Body of pancreas (tissue), 4 donors: Measurements from ENCODE around the gene GPRC6A. TPM values are rescaled to one million over a fixed set of nuclear protein-coding genes. Genes with fewer than 3 reads are reported as not detected.

Source experiments
- ATAC-seq: fragments of 150-250 bp; one replicate; pipeline ENCODE4 v1.9.1; 2016
- DNase-seq, 4 donors: peaks; one replicate each; pipeline ENCODE4 v3.0.0-alpha.2; 2019
- H3K27ac ChIP-seq, 4 donors: fragments of 200-600 bp; sonication (generic); 1 replicate in 3 of 4; 2 replicates in 1 of 4; pipeline versions ENCODE4 v1.5.1 to v1.6.1; 2016 to 2019; ENCODE audit warnings: mild to moderate bottlenecking in 1 of 4, mixed read lengths in 1 of 4, moderate library complexity in 1 of 4
- H3K27me3 ChIP-seq, 2 donors: fragments of 200-600 bp; sonication (generic); one replicate each; pipeline ENCODE4 v1.6.0; 2016; ENCODE audit warnings: mild to moderate bottlenecking in 1 of 2
- H3K36me3 ChIP-seq, 2 donors: fragments of 200-600 bp; sonication (generic); replicated peaks in 1 of 2; 2 replicates each; pipeline ENCODE4 v1.5.1; 2016; ENCODE audit warnings: low read depth in 2 of 2; ENCODE audit not compliant: insufficient read depth in 1 of 2
- H3K4me1 ChIP-seq: fragments of 200-600 bp; sonication (generic); one replicate; pipeline ENCODE4 v1.6.0; 2016
- H3K4me3 ChIP-seq, 2 donors: fragments of 200-600 bp; sonication (generic); 1 replicate in 1 of 2; 2 replicates in 1 of 2; pipeline ENCODE4 v1.5.1; 2016 to 2019
- H3K9me3 ChIP-seq, 3 donors: fragments of 200-600 bp; sonication (generic); 1 replicate in 2 of 3; 2 replicates in 1 of 3; pipeline ENCODE4 v1.5.1; 2016
- CTCF ChIP-seq, 7 experiments: fragments of 450-650 bp in 4 of 7; fragments of 200-600 bp in 3 of 7; sonication (generic) in 3 of 7; IDR thresholded peaks; one replicate each; pipeline ENCODE4 v1.5.1; 2016 to 2019; ENCODE audit warnings: antibody characterized with exemption in 7 of 7
- POLR2A ChIP-seq, 3 donors: fragments of 450-650 bp; IDR thresholded peaks; one replicate each; pipeline ENCODE4 v1.6.1; 2016; ENCODE audit warnings: antibody characterized with exemption in 3 of 3, mild to moderate bottlenecking in 2 of 3
- WGBS, 2 donors: methylation state at CpG; one replicate each; pipeline ENCODE4 v1.1.5; 2017; 5-methylcytosine and 5-hydroxymethylcytosine counted together
- intact Hi-C: fragments of 100-400 bp; cut with DNase I; formaldehyde crosslinking; loops from one replicate; pipeline ENCODE4 v1.15.1; 2023
- total RNA-seq, 2 donors: library from RNA; depleted of rRNA; stranded (reverse); fragments of >200 nt; gene quantifications; one replicate each; pipeline ENCODE4 v1.1.0, GENCODE V29; 2016

Gene GPRC6A
- total RNA-seq, 2 donors from 2014 or later: not detected

- no peak overlapping the region for H3K27ac ChIP-seq
- DNase-seq: no peak
- H3K36me3 ChIP-seq: no peaks in the 10 kb centered on the region
- no peak overlapping the region for H3K4me3 ChIP-seq
- no peaks in the 10 kb centered on the region for H3K9me3 ChIP-seq
- 80 to 87% methylated on average over 4 of the region's 4 CpGs for WGBS, 2 donors
- peaks cover 16% of the 10 kb centered on the region for H3K4me1 ChIP-seq
- no peak for ATAC-seq
- H3K27me3 ChIP-seq: peaks cover 0 to 12% of the 10 kb centered on the region in 2 donors
- TF ChIP-seq CTCF (IDR thresholded peaks at IDR 0.05) (no peak), POLR2A (IDR thresholded peaks at IDR 0.05) (no peak)
- intact Hi-C loops: no loop called here
Measured at GRCh38 chr6:116872771-116873170, 43.9 kb upstream of the GPRC6A start.

GRCh38 chr6:116866281-116866871, 37.5 kb upstream of the GPRC6A start:
- Histone ChIP-seq H3K36me3 (no peaks in the 10 kb centered on the region), H3K4me1 (no peaks in the 10 kb centered on the region), H3K4me3 (no peak overlapping the region), H3K27ac (no peak overlapping the region), H3K27me3 (no peaks in the 10 kb centered on the region), H3K9me3 (no peaks in the 10 kb centered on the region)
- intact Hi-C loops: no loop called here
- 87 to 94% methylated on average over 3 of the region's 3 CpGs for WGBS, 2 donors
- ATAC-seq (no peak), DNase-seq (no peak)
- TF ChIP-seq POLR2A (IDR thresholded peaks at IDR 0.05) (no peak), CTCF (IDR thresholded peaks at IDR 0.05) (no peak)

GRCh38 chr6:116859264-116859663, 30.4 kb upstream of the GPRC6A start:
- DNase-seq (no peak), ATAC-seq (no peak)
- no peak overlapping the region for H3K27ac ChIP-seq
- H3K27me3 ChIP-seq: no peaks in the 10 kb centered on the region
- no peaks in the 10 kb centered on the region for H3K36me3 ChIP-seq
- intact Hi-C loops: no loop called here
- H3K4me1 ChIP-seq: no peaks in the 10 kb centered on the region
- no peak overlapping the region for H3K4me3 ChIP-seq
- TF ChIP-seq POLR2A (IDR thresholded peaks at IDR 0.05) (no peak), CTCF (IDR thresholded peaks at IDR 0.05) (no peak)
- H3K9me3 ChIP-seq: peaks cover 0 to 5% (median 0%) of the 10 kb centered on the region in 3 donors

GRCh38 chr6:116858060-116858459, 29.2 kb upstream of the GPRC6A start:
- H3K9me3 ChIP-seq: peaks cover 0 to 5% (median 0%) of the 10 kb centered on the region in 3 donors
- H3K27me3 ChIP-seq: no peaks in the 10 kb centered on the region
- no peaks in the 10 kb centered on the region for H3K4me1 ChIP-seq
- DNase-seq: no peak
- TF ChIP-seq POLR2A (IDR thresholded peaks at IDR 0.05) (no peak), CTCF (IDR thresholded peaks at IDR 0.05) (no peak)
- no peak overlapping the region for H3K27ac ChIP-seq
- ATAC-seq: no peak
- no peak overlapping the region for H3K4me3 ChIP-seq
- no peaks in the 10 kb centered on the region for H3K36me3 ChIP-seq
- intact Hi-C loops: no loop called here

GRCh38 chr6:116847227-116847626, 18.3 kb upstream of the GPRC6A start:
- intact Hi-C loops: no loop called here
- no peaks in the 10 kb centered on the region for H3K27me3 ChIP-seq
- H3K27ac ChIP-seq: no peak overlapping the region
- TF ChIP-seq POLR2A (IDR thresholded peaks at IDR 0.05): no peak
- TF ChIP-seq CTCF (IDR thresholded peaks at IDR 0.05): peak; percentile 6 to 41 (median 26)
- DNase-seq (no peak), ATAC-seq (peak; percentile 24)
- no peak overlapping the region for H3K4me3 ChIP-seq
- H3K36me3 ChIP-seq: no peaks in the 10 kb centered on the region
- 5 to 11% methylated on average over 1 of the region's 1 CpG for WGBS, 2 donors
- no peaks in the 10 kb centered on the region for H3K4me1 ChIP-seq
- H3K9me3 ChIP-seq: no peaks in the 10 kb centered on the region
